Measurements from ENCODE around the gene RASGEF1B.

RASGEF1B gene

GRCh38 chr4:81471588-81472280 is at the start of gene RASGEF1B:
RASGEF1B (minus strand) TSS chr4:81471907; CDS start chr4:81459508, 12,399 bp downstream.
- peak; percentile 94 for DNase-seq (ENCODE audit: low spot score)
- TF ChIP-seq, protein P1, sequence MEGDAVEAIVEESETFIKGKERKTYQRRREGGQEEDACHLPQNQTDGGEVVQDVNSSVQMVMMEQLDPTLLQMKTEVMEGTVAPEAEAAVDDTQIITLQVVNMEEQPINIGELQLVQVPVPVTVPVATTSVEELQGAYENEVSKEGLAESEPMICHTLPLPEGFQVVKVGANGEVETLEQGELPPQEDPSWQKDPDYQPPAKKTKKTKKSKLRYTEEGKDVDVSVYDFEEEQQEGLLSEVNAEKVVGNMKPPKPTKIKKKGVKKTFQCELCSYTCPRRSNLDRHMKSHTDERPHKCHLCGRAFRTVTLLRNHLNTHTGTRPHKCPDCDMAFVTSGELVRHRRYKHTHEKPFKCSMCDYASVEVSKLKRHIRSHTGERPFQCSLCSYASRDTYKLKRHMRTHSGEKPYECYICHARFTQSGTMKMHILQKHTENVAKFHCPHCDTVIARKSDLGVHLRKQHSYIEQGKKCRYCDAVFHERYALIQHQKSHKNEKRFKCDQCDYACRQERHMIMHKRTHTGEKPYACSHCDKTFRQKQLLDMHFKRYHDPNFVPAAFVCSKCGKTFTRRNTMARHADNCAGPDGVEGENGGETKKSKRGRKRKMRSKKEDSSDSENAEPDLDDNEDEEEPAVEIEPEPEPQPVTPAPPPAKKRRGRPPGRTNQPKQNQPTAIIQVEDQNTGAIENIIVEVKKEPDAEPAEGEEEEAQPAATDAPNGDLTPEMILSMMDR (IDR thresholded peaks at IDR 0.05; ENCODE audit: extremely low read depth, missing control alignments): no peak

DNA sequence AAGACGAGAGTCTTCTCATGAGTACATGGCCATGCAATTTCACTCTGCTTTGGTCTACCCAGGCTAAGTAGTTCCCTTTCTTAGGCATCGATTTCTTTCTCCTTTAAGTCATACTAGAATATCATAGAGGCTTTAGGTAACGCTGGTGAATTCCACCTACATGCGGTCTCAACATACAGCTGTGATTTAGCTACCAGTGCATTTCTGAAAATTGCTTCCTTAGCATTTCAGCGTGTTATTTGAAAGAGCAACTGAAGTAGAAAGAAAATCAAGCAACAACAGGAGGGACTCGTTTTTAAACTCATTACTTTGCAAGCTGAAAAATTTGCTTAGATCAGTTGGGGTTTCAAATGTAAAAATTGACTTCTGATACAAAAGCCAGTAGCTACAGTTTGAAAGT is 48.1 kb upstream of the RASGEF1B start:
- no peak for DNase-seq (ENCODE audit: low spot score)
- TF ChIP-seq, protein P1 (IDR thresholded peaks at IDR 0.05; ENCODE audit: extremely low read depth, missing control alignments): no peak

- DNase-seq (ENCODE audit: low spot score): no peak
- TF ChIP-seq, protein P1 (IDR thresholded peaks at IDR 0.05; ENCODE audit: extremely low read depth, missing control alignments): no peak
Measured at GRCh38 chr4:81519427-81519773, 47.7 kb upstream of the RASGEF1B start.

DNA sequence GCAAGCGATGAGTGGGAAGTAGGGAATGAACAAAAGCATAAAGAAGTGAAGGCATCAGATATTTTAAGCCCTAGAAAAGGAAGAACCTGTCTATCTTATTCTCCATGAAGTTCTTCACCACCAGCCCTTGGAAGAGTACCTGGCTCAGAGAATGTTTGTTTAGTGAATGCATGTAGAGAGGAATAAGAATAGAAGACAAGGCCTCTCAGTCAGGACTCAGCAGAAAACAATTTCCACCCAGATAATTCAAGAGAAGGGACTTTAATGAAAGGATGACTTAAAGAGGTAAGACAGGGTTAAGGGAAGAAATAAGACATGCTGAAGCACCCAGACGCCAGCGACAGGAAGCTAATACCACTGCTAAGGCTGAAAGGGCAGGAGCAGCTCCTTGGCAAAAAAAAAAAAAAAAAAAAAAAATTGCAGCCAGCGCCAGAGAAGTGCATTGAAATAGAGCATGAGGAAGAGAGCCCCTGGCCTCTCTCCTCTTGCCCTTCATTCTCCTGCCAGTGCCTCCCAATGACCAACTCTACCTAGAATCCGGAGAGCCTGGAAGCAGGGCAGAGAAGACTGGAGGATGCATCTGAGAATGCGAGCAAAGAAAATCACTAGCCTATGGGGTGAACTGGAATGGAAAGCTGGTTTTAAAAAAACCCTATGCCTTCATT is 47.2 kb upstream of the RASGEF1B start:
- DNase-seq (ENCODE audit: low spot score): no peak
- TF ChIP-seq, protein P1 (IDR thresholded peaks at IDR 0.05; ENCODE audit: extremely low read depth, missing control alignments): no peak

DNA sequence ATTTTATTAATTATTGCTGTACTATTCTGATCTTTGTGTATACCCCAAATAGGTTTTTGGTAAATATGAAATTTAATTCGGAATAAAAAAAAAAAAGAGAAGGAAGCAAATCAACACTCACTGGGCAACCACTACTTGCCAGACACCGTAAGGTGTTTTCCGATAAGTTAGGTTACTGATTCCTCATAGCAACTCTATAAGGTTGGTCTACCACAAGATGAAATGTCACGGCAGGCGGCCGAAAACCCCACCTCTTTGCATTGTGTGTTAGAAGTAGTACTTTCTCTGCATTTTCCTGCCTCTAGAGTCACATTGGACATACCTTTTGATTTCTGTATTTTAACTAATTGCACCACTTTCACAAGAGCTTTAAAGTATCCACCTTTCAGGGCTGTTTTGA is 44.5 kb upstream of the RASGEF1B start:
- TF ChIP-seq, protein P1 (IDR thresholded peaks at IDR 0.05; ENCODE audit: extremely low read depth, missing control alignments): no peak
- no peak for DNase-seq (ENCODE audit: low spot score)

DNA sequence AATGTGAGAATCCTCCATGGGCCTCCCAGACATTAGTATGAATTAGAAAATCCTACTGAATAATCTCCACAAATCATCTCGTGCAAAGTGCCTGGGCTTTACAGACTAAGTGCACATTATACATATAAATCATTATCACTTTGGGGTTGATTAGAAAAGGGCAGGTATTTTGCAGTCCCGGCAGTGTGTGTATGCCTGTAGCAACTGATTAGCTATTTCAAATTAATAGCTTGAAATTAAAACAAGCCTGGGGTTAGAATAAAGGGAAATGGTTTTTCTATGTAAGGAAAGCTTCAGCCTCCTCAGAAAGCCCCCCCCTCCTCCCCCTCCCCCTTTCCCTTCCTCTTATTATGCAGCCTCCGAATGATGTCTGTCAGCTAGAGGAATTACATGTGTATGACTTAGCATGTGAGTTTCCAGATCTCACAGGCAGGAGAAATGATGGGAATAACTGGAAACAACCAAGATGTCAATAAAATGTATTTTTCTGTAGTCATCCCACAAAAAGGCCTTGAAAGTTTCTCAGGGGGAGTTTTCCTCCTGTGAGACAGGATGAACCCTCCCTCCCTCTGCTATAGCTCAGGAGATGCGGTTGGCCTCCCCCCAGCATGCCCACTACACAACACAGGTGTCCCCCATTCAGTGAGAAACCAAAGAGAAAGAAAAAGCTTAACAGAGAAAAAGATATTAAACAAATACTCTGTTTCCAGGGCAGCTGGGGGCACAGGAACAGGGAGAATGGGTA is 41.2 kb upstream of the RASGEF1B start:
- TF ChIP-seq, protein P1 (IDR thresholded peaks at IDR 0.05; ENCODE audit: extremely low read depth, missing control alignments): no peak
- no peak for DNase-seq (ENCODE audit: low spot score)
